OCI-LY1 (cell line): ENCODE results near the gene ATXN7.

ENCODE experiments used
- EZH2 ChIP-seq: fragments of 200-600 bp; sonication (generic), shearing (Covaris generic); IDR thresholded peaks from 2 replicates; pipeline ENCODE4 v1.8.0; 2017; ENCODE audit warnings: borderline replicate concordance, mixed run types, mild to moderate bottlenecking, antibody characterized with exemption, low read length, moderate library complexity, mixed read lengths
- TF ChIP-seq, protein P1 (sequence below): fragments of 200-600 bp; sonication (generic), shearing (Covaris generic); IDR thresholded peaks from 2 replicates; pipeline ENCODE4 v1.5.1; 2017; ENCODE audit warnings: mild to moderate bottlenecking, antibody characterized with exemption, low read length, moderate library complexity, mixed read lengths

DNA sequence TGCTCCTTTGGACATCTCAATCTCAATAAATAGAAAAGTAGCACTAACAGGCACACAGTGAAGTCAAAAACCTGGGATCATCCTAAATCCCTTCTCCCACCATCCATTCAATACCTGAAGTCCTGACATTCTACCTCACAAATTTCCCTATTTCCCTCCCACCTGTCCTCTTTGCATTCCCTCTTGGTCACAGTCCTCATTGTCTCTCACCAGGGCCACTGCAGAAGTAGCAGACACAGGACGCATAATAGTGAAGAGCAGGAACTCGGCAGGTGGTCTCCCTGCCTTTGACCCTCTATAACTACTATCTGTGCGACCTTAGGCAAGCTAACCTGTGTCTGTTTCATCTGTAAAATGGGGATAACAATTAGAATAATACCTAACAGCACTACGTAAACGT, 2.4 kb upstream of the ATXN7 start:
- TF ChIP-seq, protein P1, sequence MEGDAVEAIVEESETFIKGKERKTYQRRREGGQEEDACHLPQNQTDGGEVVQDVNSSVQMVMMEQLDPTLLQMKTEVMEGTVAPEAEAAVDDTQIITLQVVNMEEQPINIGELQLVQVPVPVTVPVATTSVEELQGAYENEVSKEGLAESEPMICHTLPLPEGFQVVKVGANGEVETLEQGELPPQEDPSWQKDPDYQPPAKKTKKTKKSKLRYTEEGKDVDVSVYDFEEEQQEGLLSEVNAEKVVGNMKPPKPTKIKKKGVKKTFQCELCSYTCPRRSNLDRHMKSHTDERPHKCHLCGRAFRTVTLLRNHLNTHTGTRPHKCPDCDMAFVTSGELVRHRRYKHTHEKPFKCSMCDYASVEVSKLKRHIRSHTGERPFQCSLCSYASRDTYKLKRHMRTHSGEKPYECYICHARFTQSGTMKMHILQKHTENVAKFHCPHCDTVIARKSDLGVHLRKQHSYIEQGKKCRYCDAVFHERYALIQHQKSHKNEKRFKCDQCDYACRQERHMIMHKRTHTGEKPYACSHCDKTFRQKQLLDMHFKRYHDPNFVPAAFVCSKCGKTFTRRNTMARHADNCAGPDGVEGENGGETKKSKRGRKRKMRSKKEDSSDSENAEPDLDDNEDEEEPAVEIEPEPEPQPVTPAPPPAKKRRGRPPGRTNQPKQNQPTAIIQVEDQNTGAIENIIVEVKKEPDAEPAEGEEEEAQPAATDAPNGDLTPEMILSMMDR: no peak
- no peak for TF ChIP-seq EZH2
